Hematopoietic multipotent progenitor cell treated with erythropoietin and hydrocortisone succinate and interleukin-3 and kit ligand, for 4 days (in vitro differentiated cells): Measurements from ENCODE around the gene ETNPPL.

Experiments used
- DNase-seq: peaks from one replicate; pipeline ENCODE4 v3.0.0-alpha.2; 2015

ETNPPL gene

GRCh38 chr4:108762559-108763225 is at the start of gene ETNPPL:
ETNPPL (minus strand) TSS chr4:108763053; CDS start chr4:108762898, 155 bp downstream.
- peak; percentile 41 for DNase-seq

- no peak for DNase-seq
Measured at GRCh38 chr4:108811486-108811885, 48.6 kb upstream of the ETNPPL start.

- DNase-seq = no peak
Measured at GRCh38 chr4:108810087-108810486, 47.2 kb upstream of the ETNPPL start.

GRCh38 chr4:108804648-108805273 is 41.9 kb upstream of the ETNPPL start:
- DNase-seq = no peak

GRCh38 chr4:108799306-108799705 is 36.5 kb upstream of the ETNPPL start:
- DNase-seq = no peak

- no peak for DNase-seq
Measured at GRCh38 chr4:108796173-108796572, 33.3 kb upstream of the ETNPPL start.

- DNase-seq = no peak
Measured at GRCh38 chr4:108795733-108796132, 32.9 kb upstream of the ETNPPL start.

- DNase-seq = no peak
Measured at GRCh38 chr4:108794136-108794535, 31.3 kb upstream of the ETNPPL start.

GRCh38 chr4:108793415-108793814 is 30.6 kb upstream of the ETNPPL start:
- no peak for DNase-seq

- DNase-seq = no peak
Measured at GRCh38 chr4:108788731-108789130, 25.9 kb upstream of the ETNPPL start.

GRCh38 chr4:108787724-108788123 is 24.9 kb upstream of the ETNPPL start:
- DNase-seq = no peak

GRCh38 chr4:108787106-108787505 is 24.3 kb upstream of the ETNPPL start:
- no peak for DNase-seq

GRCh38 chr4:108786351-108786750 is 23.5 kb upstream of the ETNPPL start:
- DNase-seq = no peak

GRCh38 chr4:108783665-108784463 is 21.0 kb upstream of the ETNPPL start:
- DNase-seq = peak; percentile 52

- DNase-seq = no peak
Measured at GRCh38 chr4:108779958-108780357, 17.1 kb upstream of the ETNPPL start.

- no peak for DNase-seq
Measured at GRCh38 chr4:108777388-108777787, 14.5 kb upstream of the ETNPPL start.

GRCh38 chr4:108775921-108776320 is 13.1 kb upstream of the ETNPPL start:
- peak; percentile 10 for DNase-seq

GRCh38 chr4:108774809-108775530 is 12.1 kb upstream of the ETNPPL start:
- peak; percentile 28 for DNase-seq

GRCh38 chr4:108772402-108772801 is 9.5 kb upstream of the ETNPPL start:
- DNase-seq = no peak

GRCh38 chr4:108766058-108766457 is 3.2 kb upstream of the ETNPPL start:
- no peak for DNase-seq

GRCh38 chr4:108763986-108764385 is 1.1 kb upstream of the ETNPPL start:
- no peak for DNase-seq

GRCh38 chr4:108763226-108763593 is 357 bp upstream of the ETNPPL start:
- DNase-seq = peak; percentile 36

- DNase-seq = no peak
Measured at GRCh38 chr4:108758498-108758897, 4.4 kb downstream of the ETNPPL start.
